Type B pancreatic cell (in vitro differentiated cells): ENCODE results near the gene EPS8L2. TPM values are rescaled to one million over a fixed set of nuclear protein-coding genes. Genes with fewer than 3 reads are reported as not detected.
A peak's percentile ranks its signal among the peaks of the same experiment; 100 is the strongest.

Experiments
- DNase-seq: peaks from one replicate; pipeline ENCODE4 v3.0.0; 2021; ENCODE audit warnings: mixed read lengths; ENCODE audit not compliant: unreplicated experiment; ENCODE audit errors: extremely low spot score
- H3K27ac Mint-ChIP-seq: 2 replicates; pipeline ENCODE4 v1.8.0; 2021; ENCODE audit warnings: mild to moderate bottlenecking, mixed read lengths
- H3K27me3 Mint-ChIP-seq: 2 replicates; pipeline ENCODE4 v1.8.0; 2021; ENCODE audit warnings: mixed read lengths
- H3K36me3 Mint-ChIP-seq: 2 replicates; pipeline ENCODE4 v1.8.0; 2021; ENCODE audit warnings: mixed read lengths
- H3K4me1 Mint-ChIP-seq: one replicate; pipeline ENCODE4 v1.8.0; 2021; ENCODE audit warnings: mixed read lengths; ENCODE audit not compliant: unreplicated experiment
- H3K4me3 Mint-ChIP-seq: 2 replicates; pipeline ENCODE4 v1.8.0; 2021; ENCODE audit warnings: mild to moderate bottlenecking, mixed read lengths
- H3K9me3 Mint-ChIP-seq: 2 replicates; pipeline ENCODE4 v1.8.0; 2021; ENCODE audit warnings: mixed read lengths
- total RNA-seq: library from RNA; stranded (reverse); gene quantifications from 2 replicates; pipeline ENCODE4 v1.2.1, GENCODE V29; 2021; ENCODE audit warnings: low replicate concordance
- TF ChIP-seq, protein P1 (sequence below): fragments of 200-600 bp; sonication (generic); conservative IDR thresholded peaks from 2 replicates; pipeline ENCODE4 v1.5.0; 2021; ENCODE audit warnings: antibody characterized with exemption, mild to moderate bottlenecking

EPS8L2 gene
- total RNA-seq, 1 donor from 2014 or later: 218 TPM

DNA sequence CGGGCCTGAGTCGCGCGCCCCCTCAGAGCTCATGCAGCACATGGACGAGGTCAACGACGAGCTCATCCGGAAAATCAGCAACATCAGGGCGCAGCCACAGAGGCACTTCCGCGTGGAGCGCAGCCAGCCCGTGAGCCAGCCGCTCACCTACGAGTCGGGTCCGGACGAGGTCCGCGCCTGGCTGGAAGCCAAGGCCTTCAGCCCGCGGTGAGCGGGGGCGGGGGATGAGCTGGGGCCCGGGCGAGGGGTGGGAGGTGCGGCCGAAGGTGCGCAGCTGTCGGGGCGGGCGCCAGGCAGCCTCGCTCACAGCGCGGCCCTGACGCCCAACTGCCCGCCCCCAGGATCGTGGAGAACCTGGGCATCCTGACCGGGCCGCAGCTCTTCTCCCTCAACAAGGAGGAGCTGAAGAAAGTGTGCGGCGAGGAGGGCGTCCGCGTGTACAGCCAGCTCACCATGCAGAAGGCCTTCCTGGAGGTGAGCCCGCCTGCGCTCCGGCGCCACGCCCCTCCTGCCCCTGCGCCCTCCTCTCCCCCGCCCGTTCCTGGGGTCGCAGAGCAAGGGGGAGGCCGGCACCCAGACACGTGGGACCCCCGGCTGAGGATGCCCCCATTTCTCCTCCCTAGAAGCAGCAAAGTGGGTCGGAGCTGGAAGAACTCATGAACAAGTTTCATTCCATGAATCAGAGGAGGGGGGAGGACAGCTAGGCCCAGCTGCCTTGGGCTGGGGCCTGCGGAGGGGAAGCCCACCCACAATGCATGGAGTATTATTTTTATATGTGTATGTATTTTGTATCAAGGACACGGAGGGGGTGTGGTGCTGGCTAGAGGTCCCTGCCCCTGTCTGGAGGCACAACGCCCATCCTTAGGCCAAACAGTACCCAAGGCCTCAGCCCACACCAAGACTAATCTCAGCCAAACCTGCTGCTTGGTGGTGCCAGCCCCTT is 20.5 kb downstream of the EPS8L2 start:
- Mint-ChIP-seq H3K9me3 (no peaks in the 10 kb centered on the region), H3K36me3 (no peaks in the 10 kb centered on the region), H3K4me3 (no peak overlapping the region), H3K27me3 (peaks cover 24% of the 10 kb centered on the region), H3K4me1 (peaks cover 9% of the 10 kb centered on the region), H3K27ac (peak overlapping the region; percentile 18)
- TF ChIP-seq, protein P1, sequence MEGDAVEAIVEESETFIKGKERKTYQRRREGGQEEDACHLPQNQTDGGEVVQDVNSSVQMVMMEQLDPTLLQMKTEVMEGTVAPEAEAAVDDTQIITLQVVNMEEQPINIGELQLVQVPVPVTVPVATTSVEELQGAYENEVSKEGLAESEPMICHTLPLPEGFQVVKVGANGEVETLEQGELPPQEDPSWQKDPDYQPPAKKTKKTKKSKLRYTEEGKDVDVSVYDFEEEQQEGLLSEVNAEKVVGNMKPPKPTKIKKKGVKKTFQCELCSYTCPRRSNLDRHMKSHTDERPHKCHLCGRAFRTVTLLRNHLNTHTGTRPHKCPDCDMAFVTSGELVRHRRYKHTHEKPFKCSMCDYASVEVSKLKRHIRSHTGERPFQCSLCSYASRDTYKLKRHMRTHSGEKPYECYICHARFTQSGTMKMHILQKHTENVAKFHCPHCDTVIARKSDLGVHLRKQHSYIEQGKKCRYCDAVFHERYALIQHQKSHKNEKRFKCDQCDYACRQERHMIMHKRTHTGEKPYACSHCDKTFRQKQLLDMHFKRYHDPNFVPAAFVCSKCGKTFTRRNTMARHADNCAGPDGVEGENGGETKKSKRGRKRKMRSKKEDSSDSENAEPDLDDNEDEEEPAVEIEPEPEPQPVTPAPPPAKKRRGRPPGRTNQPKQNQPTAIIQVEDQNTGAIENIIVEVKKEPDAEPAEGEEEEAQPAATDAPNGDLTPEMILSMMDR: no peak
- peak; percentile 81 for DNase-seq

DNA sequence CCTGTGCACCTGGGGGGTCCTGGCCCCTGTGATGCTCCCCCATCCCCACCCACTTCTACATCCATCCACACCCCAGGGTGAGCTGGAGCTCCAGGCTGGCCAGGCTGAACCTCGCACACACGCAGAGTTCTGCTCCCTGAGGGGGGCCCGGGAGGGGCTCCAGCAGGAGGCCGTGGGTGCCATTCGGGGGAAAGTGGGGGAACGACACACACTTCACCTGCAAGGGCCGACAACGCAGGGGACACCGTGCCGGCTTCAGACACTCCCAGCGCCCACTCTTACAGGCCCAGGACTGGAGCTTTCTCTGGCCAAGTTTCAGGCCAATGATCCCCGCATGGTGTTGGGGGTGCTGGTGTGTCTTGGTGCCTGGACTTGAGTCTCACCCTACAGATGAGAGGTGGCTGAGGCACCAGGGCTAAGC is 21.3 kb downstream of the EPS8L2 start:
- Mint-ChIP-seq H3K27ac (peak overlapping the region; percentile 18), H3K4me1 (peaks cover 9% of the 10 kb centered on the region)

DNA sequence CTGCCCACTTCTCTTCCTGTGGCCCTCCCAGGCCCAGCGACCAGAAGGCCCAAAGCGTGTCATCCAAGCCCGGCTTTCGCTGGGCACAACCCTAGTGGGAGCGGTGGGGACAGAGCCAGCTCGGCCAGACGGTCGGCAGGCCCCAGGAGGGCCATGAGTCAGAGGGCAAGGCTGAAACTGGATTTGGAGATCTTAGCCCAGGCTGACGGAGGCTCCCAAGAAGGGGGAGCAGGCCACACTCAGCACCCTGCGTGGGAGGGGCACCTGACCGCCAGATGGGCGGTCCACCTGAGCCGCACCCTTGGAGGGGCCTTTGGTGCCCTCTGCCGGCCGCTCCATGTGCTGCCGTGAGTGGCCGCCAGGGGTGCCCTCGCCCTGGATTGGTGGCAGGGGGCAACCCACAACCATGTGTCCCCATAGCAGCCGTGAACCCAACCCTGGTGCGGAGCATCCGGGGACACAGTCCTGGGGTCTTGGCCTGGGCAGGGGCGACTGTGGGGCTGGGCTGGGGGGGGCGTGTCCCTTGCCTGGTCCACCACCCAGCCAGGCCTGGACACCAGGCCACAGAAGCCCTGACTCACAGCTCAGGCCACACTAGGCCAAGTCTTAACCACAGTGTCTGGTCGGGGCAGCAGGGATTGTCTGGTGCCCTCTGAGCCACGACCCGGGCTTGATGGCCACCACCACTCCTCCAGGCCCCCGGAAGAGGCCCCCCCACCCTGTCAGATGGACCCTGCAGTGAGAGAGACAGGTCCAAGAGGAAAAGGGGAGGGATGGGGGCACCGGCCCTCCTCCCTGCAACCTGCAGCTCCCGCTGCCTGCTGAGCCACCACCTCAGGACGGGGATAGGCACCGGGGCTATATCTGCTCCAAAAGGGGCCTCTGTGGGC is 22.1 kb downstream of the EPS8L2 start:
- Mint-ChIP-seq H3K4me3 (no peak overlapping the region), H3K27ac (peak overlapping the region; percentile 18), H3K9me3 (no peaks in the 10 kb centered on the region), H3K4me1 (peaks cover 7% of the 10 kb centered on the region), H3K36me3 (no peaks in the 10 kb centered on the region), H3K27me3 (peaks cover 23% of the 10 kb centered on the region)
- TF ChIP-seq, protein P1: peak; percentile 96
- peak; percentile 88 for DNase-seq

More for the DNA sequence above, 21.3 kb downstream of the EPS8L2 start:
- H3K4me3 Mint-ChIP-seq: no peak overlapping the region
- DNase-seq: no peak
- no peaks in the 10 kb centered on the region for H3K9me3 Mint-ChIP-seq
- TF ChIP-seq, protein P1: no peak
- H3K27me3 Mint-ChIP-seq: peaks cover 24% of the 10 kb centered on the region
- H3K36me3 Mint-ChIP-seq: no peaks in the 10 kb centered on the region

DNA sequence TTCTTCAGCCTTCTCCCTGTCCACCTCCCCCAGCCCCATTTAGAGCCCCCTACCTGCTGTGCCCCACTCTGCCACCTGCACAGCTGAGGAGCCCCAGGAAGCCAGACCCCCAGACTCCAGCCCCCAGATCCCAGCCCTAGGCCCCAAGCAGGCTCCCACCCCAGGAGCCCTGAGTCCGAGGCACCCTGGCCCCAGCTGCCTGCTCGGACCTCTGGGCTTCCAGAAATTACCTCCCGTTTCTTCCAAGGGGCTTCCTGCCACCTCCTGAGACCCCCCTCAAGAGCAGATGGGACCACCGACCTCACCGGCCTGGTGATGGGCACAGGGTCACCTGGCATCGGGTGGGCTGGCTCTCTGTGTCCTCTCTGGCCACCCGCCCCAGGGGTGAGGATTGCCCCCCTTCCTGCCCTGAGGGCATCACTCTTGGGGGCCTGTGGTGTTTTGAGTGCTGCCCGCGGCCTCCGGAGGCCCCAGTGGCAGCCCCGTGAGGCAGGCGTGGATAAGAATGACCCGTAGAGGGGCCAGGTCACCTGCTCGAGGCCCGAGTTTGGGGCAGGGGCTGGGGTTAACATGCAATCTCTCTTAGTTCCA is 23.0 kb downstream of the EPS8L2 start:
- H3K27me3 Mint-ChIP-seq: peaks cover 17% of the 10 kb centered on the region
- no peaks in the 10 kb centered on the region for H3K9me3 Mint-ChIP-seq
- TF ChIP-seq, protein P1: no peak
- no peak overlapping the region for H3K27ac Mint-ChIP-seq
- no peaks in the 10 kb centered on the region for H3K36me3 Mint-ChIP-seq
- H3K4me1 Mint-ChIP-seq: peaks cover 4% of the 10 kb centered on the region
- H3K4me3 Mint-ChIP-seq: no peak overlapping the region
- DNase-seq: no peak

DNA sequence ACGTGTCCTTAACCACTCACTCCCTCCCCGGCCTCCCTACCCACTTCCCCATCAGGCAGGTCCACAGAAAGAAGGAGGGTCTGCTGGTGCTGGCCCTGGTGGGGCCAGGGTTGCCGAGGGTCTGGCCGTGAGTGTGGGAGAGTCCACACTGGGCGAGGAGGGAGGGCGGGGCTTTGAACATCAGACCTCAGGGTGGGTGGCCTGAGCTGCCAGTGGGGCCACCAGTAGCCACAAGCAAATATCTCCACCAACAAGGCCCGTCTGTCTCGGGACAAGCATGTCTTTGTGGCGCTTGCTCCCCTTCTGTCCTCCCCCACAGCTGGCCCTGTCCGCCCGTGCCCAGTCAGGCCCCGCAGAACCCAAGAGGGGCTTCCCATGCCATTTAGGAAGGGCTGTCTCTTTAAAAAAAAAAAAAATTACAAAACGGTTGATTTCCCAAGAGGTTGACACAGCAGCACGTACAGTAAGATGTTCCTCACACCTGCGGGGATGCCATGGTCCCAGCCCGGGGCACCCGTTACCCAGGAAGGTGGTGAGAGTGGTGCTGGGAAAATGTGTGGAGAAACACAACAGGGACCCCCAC is 23.6 kb downstream of the EPS8L2 start:
- H3K27me3 Mint-ChIP-seq: peaks cover 14% of the 10 kb centered on the region
- no peaks in the 10 kb centered on the region for H3K9me3 Mint-ChIP-seq
- H3K27ac Mint-ChIP-seq: peak overlapping the region; percentile 75
- no peaks in the 10 kb centered on the region for H3K36me3 Mint-ChIP-seq
- TF ChIP-seq, protein P1: no peak
- H3K4me3 Mint-ChIP-seq: peak overlapping the region; percentile 22
- H3K4me1 Mint-ChIP-seq: peaks cover 4% of the 10 kb centered on the region
- no peak for DNase-seq
